Activated CD8-positive, alpha-beta memory T cell treated with anti-CD3 and anti-CD28 coated beads, Interleukin-2, amount 50 U/mL, for 4 hours (primary cell): ENCODE measurements around the gene ASTE1.
"Not testable (repeated sequence)": the region's sequence is repeated elsewhere in the genome, so short reads cannot be mapped to it uniquely, and the experiment has no call there.

Experiments used
- DNase-seq: peaks from one replicate; pipeline ENCODE4 v3.0.0-alpha.2; 2020

ASTE1 gene

DNA sequence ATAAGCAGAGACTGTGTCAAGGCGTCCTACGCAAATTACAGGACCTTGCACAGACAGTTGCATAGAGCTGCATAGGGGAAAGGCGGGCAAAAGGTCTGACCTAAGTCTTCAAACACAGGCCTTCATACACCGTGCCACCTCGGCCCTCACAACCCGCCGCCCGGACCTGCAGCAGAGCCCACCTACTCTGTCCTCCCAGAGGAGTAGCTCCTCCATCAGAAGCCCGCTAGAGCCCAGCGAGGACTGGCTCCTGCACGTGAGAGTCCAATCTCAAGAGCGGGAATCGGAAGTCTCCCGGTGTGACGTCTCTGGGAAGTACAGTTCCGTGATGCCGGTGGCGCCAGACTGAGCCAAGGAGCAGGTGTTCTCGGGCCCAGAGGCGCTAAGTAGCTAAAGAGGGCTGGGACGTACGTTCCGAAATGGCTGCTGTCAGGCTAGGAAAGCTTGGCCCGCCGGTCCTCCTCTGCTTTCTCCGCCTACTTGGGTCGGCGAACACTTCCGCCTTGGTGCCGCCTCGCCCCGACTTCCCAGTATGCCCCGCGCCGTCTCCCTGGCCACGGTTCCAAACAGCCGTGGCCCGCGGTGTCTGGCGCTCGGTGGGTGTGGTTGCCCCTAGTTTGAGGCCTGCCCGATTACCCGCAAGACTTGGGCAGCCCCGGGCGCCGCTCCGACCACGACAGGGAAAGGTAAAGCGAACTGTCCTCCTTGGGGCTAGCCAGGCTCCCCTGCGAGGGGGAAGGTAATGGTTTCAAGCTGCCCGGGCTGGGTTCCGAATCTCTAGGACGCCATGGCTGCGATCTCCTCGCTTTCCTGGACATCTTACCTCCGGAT is at the start of gene ASTE1, which contains the start of gene NEK11:
ASTE1 (minus strand) TSS at position 505 of the 831 bp plus-strand sequence. CDS start 1,519 bp downstream, outside the sequence.
NEK11 (plus strand) TSS at position 557 of the 831 bp plus-strand sequence. CDS start 2,832 bp downstream, outside the sequence.
- DNase-seq, result peak; percentile 90

DNA sequence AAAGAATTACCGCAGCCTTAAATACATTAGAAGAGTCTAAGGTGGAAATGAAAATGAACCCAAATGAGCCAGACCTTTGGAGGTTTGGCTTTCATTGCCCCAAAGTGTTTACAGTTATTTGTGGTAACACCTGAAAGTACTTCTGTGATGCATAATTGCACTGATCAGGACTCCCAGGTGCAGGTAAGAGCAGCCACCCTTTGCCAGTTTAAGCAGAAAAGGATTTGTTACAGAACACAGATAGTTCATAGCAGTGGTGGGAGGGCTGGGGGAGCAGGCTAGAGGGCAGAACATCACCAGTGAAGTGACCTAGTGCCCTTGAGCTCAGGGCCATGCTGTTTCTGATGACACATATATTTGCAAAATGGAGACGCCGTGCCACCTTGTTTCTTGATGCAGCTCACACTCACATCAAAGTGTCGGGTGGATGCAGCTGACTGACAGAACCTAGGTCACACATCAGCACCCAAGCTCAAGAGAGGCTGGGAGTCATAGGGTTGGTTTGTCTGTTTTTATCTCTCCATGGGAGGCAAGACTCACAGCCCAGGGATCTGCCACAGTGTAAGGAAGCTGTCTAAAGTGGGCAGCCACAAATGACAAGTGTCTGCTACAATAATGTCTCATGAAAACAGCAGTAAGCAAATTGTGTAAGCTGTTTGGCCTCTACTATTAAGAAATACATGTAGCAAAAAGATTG is 49.2 kb upstream of the ASTE1 start:
- no peak for DNase-seq

DNA sequence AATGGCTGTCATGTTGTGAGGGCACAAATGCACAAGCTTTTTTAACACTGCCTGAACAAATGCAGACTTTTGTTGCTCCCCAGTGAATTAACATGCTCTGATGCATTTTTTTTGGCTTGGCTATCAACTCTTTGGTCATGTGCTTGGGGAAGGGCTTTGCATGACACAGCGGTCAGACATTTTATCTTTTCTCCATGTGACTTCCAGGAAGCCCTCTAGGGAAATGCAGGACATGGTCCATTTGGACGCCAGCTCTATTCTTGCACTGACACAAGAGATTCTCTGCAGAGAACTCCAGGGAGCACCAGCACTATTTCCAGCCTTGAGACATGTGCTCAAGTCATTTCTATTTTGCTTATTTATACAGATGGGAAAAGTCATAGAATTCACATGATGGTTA is 46.2 kb upstream of the ASTE1 start:
- no peak for DNase-seq

DNA sequence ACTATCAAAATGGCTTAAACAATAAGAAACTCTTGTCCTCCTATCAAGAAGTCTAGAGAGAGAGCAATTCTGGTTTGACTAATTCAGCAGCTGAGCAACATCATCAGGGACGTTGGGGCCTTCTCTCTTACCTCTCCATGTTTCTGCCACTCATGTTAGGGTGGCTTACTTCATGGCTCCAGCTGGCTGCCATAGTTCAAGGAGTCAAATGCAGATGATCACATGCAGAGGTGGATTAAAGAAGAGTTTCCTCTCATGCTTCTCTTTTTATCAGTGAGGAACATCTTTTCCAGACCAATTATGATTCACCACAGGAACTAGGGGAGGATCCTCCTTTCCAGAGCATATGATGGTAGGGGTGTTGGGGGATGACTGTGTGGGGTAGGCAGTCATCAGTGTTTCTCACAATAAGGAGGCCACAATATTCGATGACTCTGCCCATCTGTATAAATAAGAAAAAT is 45.5 kb upstream of the ASTE1 start:
- DNase-seq, result no peak

- no peak for DNase-seq
Measured at GRCh38 chr3:131067983-131068382, 41.4 kb upstream of the ASTE1 start.

DNA sequence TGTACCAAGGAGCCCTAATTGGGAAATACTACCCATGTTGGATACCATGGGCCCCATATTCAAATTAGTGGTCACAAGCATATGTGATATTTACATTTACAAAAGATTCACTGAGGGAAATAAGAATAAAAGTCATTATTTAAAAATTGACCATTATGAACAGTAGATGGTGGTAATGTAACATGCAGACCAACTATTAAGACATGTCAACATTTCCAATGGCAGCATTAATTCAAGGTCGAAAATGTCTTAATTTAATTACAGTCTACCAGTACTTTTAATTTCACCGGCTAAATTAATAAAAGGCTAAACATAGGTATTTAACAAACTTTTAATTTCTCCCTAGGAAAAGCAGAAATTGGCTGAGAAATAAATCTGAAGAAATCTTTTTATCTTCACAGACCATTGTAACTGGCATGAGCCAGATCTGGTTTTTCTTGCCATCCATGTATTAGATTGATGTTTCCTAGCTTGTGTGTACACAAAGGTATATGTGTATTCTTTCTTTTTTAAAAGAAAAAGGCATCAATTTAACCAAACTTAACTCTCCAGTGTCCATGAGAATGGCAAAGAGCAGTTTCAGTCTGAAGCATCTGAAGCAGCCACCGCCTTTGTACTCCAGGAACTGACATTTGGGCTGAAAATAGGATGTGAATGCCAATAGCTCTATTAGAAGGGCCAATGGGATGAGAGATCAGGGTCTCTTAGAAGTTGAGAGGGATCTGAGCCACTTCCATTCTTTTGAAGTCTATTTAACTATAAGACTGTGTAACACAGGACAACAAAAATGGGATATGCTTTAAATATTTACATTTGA is 26.6 kb upstream of the ASTE1 start:
- DNase-seq, result no peak

DNA sequence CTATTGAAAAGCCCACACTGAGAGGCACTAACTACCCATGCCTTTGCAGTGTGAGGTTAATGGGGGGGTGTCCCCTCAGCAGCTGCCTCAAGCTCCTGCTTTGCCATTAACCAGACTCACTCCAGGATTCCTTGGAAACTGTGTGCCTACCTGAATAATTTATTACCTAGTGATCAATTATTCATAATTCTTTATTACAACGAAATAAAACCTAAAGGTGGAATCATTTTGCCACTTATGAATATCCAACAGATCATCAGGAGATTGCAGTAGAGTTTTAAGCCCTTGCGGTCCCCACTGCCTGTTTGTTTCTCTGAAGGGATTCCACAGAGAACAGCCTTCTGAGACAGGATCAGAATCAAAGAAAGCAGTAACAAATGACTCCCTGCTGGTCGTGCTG is 23.4 kb upstream of the ASTE1 start:
- no peak for DNase-seq

- DNase-seq, result no peak
Measured at GRCh38 chr3:131048030-131048429, 21.4 kb upstream of the ASTE1 start.

GRCh38 chr3:131047582-131047981 is 21.0 kb upstream of the ASTE1 start:
- no peak for DNase-seq

- DNase-seq, result not testable (repeated sequence)
Measured at GRCh38 chr3:131042271-131042985, 15.8 kb upstream of the ASTE1 start.

DNA sequence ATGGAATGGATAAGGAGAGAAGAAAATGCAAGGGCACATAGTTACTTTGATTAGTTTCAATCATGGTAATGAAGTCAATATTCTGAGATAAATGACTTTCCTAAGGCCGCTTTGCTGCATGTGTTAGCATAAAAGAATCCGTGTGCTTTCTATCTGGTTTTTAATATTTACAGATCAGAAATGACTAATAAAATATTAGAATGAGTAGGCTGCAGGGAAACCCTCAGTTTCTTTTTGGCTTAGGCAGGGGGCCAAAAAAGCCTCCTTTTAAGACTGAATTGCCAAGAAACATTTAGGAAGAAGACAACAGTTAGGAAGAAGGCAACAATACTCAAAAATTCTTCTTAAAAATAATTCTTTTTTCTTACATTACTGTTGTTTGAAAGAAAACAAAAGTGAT is 11.7 kb upstream of the ASTE1 start:
- no peak for DNase-seq

DNA sequence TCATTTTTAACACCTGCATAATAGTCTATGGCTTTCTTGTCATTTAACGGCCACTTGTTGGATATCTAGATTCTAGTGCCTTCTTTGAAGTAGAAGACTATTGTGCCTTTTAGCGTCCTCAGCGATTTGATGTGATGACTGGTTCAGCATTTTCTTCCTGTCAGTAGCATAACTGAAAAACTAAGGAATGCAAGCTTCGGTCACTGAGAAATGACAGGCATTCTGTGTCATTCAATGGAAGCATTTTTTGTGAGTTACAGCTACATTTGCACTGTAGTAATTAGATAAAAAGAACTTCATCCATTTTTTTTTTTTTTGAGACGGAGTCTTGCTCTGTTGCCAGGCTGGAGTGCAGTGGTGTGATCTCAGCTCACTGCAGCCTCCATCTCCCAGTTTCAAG is 10.4 kb upstream of the ASTE1 start:
- no peak for DNase-seq

DNA sequence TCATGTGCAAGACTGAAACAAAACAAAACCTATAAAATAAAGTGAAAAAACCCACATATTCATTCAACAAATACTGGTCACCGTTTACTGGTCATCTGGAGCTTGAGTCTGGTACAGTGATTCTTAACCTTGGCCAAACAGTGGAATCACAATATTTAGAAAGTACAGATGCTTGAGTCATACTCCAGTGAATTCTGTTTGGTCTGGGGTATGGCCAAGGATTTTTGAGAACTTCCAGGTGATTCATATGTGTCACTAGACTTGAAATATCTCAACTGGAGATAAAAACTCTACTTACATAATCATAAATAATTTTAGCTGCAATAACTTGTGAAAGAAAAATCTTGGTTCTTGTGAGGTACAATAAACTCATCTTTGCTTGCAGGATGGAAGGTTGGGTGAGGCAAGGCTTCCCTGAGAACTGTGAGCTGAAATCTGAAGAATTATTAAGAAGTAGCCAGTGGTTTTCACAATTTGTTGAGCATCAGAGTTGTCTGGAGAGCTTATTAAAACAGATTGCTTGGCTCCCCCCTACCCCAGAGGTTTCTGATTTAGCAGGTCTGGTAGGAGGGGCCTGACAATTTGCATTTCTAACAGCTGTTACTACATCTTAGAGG is 9.7 kb upstream of the ASTE1 start:
- no peak for DNase-seq

DNA sequence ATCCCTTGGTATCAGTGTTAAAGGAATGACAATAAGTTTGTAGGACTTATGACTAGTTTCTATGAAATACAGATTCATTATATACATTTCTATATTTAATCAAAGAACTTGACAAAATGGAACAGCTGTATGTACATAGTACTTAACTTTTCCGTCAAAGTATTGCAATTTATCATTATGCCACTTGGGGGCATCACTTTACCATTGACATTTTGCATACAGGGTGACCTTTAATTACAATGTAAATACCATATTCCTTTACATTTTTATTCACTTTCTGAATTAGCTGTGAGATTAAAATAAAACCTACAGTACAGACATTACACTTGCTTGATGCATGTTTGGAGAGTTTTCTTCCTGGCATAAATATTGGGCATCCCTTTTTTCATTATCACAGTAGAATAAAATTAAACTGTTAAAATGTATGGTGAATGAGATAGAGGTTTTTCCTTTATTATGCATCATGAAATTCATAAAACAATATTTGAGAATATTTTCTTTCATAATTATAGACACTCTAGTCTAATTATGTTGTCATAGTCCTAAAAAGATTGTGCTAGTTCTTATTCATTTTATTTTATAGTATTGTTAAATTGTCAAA is 7.0 kb upstream of the ASTE1 start:
- no peak for DNase-seq

GRCh38 chr3:131031660-131032059 is 5.0 kb upstream of the ASTE1 start:
- no peak for DNase-seq

GRCh38 chr3:131028844-131029243 is 2.2 kb upstream of the ASTE1 start:
- no peak for DNase-seq

GRCh38 chr3:131025539-131025938 is 1.1 kb downstream of the ASTE1 start:
- DNase-seq, result no peak

GRCh38 chr3:131020122-131020693 is 6.4 kb downstream of the ASTE1 start:
- DNase-seq, result no peak

DNA sequence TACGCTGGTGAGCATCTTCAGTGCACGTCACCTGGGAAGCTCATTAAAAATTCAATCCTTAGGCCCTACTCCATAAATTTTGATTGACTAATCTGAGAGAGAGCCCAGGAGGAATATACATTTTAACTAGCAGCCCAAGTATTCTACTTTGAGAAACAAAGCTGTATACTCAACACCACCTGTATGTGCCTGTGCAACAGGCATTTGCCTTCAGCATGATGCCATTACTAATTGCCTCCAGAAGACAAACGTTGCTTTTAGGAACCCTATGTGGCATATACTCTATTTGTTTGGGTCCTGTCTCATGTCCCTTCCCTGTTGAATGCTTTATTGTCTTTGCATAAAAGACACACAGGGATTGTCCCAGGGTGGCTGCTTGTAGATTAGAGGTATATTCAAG is 7.7 kb downstream of the ASTE1 start:
- DNase-seq, result no peak

- no peak for DNase-seq
Measured at GRCh38 chr3:131009698-131010097, 16.9 kb downstream of the ASTE1 start.

GRCh38 chr3:131008326-131008725 is 18.3 kb downstream of the ASTE1 start:
- no peak for DNase-seq
